Stimulated activated naive CD4-positive, alpha-beta T cell (primary cell): ENCODE results near the gene FANCC.
"Not testable (repeated sequence)": the region's sequence is repeated elsewhere in the genome, so short reads cannot be mapped to it uniquely, and the experiment has no call there.

Experiments
- DNase-seq, 6 experiments: peaks; one replicate each; lab custom pipeline; 2025; lab: John Stamatoyannopoulos, UW

Gene FANCC

DNA sequence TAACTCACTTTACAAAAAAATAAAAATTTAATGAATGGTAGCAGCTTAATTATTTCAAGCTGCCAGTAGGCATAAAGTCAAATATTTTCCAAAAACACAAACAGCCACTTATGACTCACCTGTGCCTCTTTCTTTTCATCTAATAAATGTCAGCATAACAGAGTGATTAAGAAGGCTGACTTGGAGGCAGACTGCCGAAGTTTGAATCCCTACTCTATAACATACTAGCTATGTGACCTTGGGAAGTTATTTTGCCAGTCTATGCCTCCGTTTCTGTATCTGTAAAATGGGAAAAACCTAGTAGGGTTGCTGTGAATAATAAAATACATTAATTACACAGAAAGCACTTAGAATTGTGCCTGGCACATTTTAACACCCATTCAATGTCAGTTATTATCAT lies 33.8 kb downstream of the FANCC start:
- DNase-seq = no peak

DNA sequence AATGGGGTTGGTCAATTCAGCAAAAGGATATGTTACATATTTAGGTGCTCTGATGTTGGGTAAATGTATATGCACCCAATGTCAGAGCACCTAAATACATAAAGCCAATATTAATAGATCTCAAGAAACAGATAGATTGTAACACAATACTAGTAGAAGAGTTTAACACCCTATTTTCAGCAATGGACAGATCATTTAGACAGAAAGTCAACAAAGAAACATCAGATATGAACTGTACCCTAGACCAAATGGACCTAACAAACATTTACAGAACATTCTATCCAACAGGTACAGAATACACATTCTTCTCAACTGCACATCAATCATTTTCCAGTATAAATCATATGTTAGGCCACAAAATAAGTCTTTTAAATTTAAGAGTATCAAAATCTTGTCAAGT lies 35.2 kb downstream of the FANCC start:
- no peak for DNase-seq

DNA sequence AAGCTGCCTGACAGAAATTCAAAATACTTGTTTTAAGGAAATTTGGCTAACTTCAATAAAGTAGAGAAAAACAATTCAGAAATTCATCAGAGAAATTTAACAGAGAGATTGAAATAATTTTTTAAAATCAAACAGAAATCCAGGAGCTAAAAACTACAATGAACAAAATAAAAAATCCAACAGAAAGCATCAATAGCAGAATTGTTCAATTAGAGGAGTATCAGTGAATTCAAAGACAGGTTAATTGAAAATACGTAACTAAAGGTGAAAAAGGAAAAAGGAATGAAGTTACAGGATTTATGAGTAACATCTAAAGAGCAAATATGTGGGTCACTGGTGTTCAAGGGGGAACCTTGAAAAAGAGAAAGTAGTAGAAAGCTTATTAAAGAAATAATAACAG lies 36.8 kb downstream of the FANCC start:
- no peak for DNase-seq

GRCh38 chr9:95277509-95277908 lies 40.0 kb downstream of the FANCC start:
- no peak for DNase-seq

DNA sequence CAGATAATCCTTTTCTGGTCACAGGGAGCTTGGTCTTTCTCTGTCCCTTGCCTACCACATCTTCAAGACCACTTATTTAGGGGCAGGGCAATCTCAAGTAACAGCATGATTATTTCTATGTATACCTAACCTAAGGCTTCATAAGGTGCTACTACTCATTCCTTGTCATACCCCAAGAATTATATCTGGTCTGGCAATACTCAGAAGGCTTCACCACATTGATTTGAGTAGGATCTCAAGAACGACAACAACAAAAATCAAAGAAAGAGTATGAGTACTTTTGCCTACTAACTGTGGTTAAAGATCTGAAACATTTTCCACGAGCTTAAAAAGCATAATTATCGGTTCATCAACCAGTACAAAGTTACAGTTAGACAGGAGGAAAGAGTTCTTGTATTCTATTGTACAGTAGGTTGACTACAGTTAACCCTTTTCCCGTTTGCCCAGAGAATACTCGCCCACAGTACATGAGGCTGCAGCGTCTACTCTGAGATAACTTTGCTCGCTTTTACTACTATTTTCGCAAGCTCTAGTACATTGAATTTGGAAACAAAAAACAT lies 41.0 kb downstream of the FANCC start:
- peak in 3 of 6 experiments; percentile 2 to 10 (median 8) for DNase-seq

GRCh38 chr9:95274160-95274559 lies 43.3 kb downstream of the FANCC start:
- DNase-seq = not testable (repeated sequence)

GRCh38 chr9:95273369-95274022 lies 44.0 kb downstream of the FANCC start:
- DNase-seq = no peak

DNA sequence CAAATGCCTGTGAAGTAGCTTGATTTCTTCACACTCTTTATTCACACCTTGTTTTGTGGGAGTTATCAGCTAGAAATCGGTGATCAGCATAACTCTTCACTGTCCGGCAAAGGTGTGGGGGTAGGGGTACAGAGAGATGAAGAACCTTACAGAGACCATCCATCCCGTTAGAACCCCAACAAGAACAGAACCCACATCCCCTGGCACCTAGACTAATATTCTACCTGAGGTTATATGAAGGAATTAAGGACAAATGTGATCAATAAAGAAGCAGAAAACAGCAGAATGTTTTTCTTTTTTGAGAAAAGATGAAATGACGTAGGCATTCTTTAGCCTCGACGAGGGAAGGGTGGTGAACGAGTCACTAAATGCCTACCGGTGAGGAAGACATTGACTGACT lies 44.7 kb downstream of the FANCC start:
- DNase-seq = no peak

DNA sequence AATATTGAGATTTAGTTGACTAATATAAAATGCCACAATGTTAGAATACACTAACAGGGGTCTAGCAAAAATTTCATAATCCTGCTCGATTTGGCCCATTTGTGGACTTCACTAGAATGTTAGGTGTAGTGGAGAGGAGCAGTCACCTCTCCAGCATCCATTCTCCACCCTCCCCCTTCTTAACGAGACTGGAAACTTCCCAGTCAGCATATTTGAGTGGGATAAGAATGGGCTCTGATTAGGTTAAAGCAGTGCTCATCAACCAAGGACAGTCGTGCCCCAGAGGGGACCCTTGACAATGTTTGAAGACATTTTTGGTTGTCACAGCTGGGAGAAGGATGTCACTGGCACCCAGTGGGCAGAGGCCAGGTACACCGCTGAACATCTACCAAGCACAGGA lies 46.7 kb downstream of the FANCC start:
- DNase-seq = no peak

DNA sequence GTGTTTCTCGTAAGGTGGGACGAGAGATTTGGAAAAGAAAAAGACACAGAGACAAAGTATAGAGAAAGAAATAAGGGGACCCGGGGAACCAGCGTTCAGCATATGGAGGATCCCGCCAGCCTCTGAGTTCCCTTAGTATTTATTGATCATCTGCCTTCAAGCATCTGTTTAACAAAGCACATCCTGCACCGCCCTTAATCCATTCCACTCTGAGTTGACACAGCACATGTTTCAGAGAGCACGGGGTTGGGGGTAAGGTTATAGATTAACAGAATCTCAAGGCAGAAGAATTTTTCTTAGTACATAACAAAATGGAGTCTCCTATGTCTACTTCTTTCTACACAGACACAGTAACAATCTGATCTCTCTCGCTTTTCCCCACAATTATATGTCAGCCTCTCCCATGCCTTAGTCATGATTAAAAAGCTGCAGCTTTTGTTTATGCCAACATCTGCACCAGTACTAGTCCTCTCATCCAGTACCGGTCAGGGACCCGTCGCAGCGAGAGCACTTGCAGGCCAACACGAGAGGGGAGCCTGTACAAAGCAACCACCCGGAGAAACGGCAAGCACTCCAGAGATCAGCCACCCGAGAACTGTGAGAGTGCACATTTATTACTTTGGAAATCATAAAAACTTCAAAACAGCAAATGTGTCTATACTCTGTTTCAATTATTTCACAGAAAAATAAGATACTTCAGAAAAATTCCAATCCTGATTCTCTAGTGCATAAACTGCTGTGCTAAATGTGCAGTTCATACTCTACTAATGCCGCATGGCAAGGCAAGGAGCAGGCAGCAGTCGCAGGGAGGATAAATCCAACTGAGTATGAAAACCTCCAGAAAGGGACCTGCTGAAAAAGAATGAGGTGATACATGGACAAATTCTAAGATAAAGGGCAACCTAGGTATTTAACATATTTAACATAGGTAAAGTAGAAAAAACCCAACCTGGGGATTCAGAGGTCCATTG lies 47.4 kb downstream of the FANCC start:
- not testable (repeated sequence) for DNase-seq

GRCh38 chr9:95268681-95269080 lies 48.8 kb downstream of the FANCC start:
- no peak for DNase-seq

GRCh38 chr9:95266649-95267048 lies 50.9 kb downstream of the FANCC start:
- no peak for DNase-seq

DNA sequence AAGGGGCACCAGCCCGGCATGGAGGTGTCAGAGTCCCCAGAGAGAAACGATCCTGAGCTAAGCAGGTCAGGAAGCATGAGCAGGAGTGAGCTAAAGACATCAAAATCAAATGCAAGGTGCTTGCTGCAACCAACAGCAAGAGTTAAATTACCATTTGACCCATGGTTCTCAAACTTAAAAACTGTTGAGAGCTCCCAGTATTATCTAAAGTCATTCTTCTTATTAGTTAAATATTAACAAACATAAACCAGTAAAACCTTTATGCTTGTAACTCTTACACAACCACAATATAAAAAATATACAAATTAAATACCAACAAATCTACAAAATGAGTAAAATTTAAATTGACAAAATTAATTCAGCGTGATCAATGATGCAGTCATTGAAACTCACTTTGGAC lies 51.5 kb downstream of the FANCC start:
- DNase-seq = no peak

- DNase-seq = peak in 1 of 6 experiments; percentile 5
These were observed 52.4 kb downstream of the FANCC start for GRCh38 chr9:95264954-95265615.

- DNase-seq = no peak
These were observed 55.6 kb downstream of the FANCC start for GRCh38 chr9:95261890-95262289.

DNA sequence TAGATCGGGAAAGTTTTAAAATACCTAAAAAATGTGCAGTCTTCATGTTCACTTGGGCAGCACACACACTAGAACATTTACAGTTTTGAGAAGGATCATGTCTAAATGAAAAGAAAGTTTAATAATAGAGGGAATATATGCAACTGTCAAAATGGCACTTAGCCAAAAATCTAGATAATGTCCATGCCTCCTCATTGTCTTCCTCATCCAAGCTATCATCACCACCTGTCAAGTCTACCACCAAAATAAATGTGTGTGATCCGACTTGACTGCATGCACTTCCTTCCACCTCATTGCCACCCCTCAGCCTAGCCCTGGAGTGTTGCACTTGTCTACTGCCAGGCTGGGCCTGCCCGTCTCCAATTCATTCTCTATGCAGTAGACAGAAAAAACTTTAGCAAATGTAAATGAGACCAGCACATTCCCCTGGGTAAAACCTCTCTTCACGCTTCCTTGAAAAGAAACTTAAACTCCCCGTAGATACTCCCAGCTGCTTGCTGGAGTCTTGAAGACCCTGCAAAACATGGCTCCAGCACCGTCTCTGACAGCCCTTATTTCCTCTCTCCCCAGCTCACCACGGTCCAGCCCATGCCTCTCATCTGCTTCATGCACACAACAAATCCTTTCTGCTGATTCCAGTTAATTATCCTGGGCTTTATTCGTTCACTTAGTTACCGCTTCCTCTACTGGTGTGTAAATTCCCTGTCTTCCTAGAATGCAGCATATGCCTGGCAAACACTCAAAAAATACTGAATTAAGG lies 66.9 kb downstream of the FANCC start:
- no peak for DNase-seq

GRCh38 chr9:95249986-95250385 lies 67.5 kb downstream of the FANCC start:
- DNase-seq = no peak

GRCh38 chr9:95246547-95246946 lies 71.0 kb downstream of the FANCC start:
- DNase-seq = no peak

DNA sequence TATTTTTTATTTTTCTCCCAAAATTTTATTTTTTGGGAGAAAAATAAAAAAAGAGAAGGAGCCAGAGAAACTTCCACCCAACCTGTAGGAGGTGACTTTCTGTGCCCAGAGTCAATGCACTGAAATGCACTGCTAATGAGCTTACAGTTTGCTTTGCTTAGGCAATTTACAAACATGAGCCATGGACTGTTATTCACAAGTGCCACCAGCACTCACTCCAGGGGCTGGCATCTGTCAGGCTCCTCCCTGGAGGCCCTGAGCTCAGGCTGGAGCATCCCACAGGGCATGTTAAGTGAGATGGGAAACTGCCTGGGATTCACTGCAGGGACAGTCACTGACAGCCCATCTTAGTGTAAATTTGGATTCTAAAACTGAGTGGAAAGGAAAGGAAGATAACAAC lies 74.9 kb downstream of the FANCC start:
- no peak for DNase-seq

DNA sequence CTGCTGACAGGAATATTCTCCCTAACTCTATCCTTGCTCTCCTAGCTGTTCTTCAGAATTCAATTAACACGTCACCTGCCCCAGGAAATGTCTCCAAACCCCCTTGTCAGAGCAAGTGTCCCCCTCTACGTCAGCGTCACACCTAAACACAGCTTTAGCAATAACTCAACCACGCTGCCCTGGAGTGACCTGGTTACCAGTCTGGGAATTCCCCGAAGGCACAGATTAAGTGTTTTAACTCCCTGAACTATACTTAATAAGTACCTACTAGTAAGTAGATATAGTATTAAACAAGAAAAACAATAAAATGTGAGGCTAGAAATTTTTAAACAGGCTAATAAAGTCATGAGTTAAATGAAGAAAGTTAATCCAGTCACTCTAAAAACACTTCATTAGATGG lies 78.4 kb downstream of the FANCC start:
- no peak for DNase-seq

DNA sequence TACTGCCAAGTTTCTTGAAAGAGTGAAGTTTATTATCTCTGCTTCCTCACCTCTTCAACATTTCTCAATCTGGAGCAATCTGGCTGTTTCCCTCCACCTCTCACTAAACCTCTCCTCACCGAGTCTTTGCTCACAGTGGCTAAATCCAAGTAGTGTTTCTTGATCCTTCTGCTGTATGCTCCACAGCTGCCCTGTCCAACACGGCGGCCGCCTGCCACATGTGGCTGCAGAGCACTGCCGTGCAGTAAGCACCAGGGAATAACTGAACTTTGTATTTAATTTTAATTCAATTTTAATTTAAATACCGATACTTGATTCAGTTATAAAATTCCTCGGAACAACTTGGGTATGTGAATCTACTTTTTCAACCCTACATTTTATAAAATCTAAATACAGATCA lies 80.2 kb downstream of the FANCC start:
- DNase-seq = no peak

GRCh38 chr9:95230046-95230445 lies 87.5 kb downstream of the FANCC start:
- no peak for DNase-seq
